GM12875 (cell line): ENCODE data around the gene DTD2.

Source experiments
- H3K4me3 ChIP-seq: one replicate; pipeline ENCODE4 v1.5.1; 2011; ENCODE audit warnings: low read depth, low read length, control low read depth
- CTCF ChIP-seq: IDR thresholded peaks from 2 replicates; pipeline ENCODE4 v1.5.1; 2011; ENCODE audit warnings: low read depth, mild to moderate bottlenecking, control low read depth, inconsistent platforms, low read length, moderate library complexity, borderline replicate concordance; ENCODE audit not compliant: insufficient read depth

Gene DTD2

GRCh38 chr14:31486764-31487163 is 29.5 kb upstream of the DTD2 start:
- no peak overlapping the region for H3K4me3 ChIP-seq
- TF ChIP-seq CTCF, result no peak

- H3K4me3 ChIP-seq, result no peak overlapping the region
These were observed 27.4 kb upstream of the DTD2 start for GRCh38 chr14:31484754-31485153.

GRCh38 chr14:31480156-31480555 is 22.9 kb upstream of the DTD2 start:
- no peak for TF ChIP-seq CTCF

More at GRCh38 chr14:31484754-31485153, 27.4 kb upstream of the DTD2 start:
- TF ChIP-seq CTCF, result no peak

GRCh38 chr14:31479027-31479426 is 21.7 kb upstream of the DTD2 start:
- no peak for TF ChIP-seq CTCF

More at GRCh38 chr14:31480156-31480555, 22.9 kb upstream of the DTD2 start:
- H3K4me3 ChIP-seq, result no peak overlapping the region

GRCh38 chr14:31477248-31477647 is 19.9 kb upstream of the DTD2 start:
- TF ChIP-seq CTCF, result no peak
- H3K4me3 ChIP-seq, result no peak overlapping the region

More at GRCh38 chr14:31479027-31479426, 21.7 kb upstream of the DTD2 start:
- no peak overlapping the region for H3K4me3 ChIP-seq

GRCh38 chr14:31476131-31476866 is 19.0 kb upstream of the DTD2 start:
- H3K4me3 ChIP-seq, result no peak overlapping the region
- TF ChIP-seq CTCF, result no peak

- TF ChIP-seq CTCF, result no peak
- no peak overlapping the region for H3K4me3 ChIP-seq
These were observed 9.2 kb upstream of the DTD2 start for GRCh38 chr14:31466554-31466953.
